Ishikawa (cell line): ENCODE data around the gene COL4A2.

Experiments used
- CREB1 ChIP-seq: IDR thresholded peaks from 2 replicates; pipeline ENCODE4 v1.6.1; 2012; ENCODE audit warnings: low read depth
- EP300 ChIP-seq: IDR thresholded peaks from 2 replicates; pipeline ENCODE4 v1.6.1; 2012; ENCODE audit warnings: borderline replicate concordance
- TEAD4 ChIP-seq: IDR thresholded peaks from 2 replicates; pipeline ENCODE4 v1.6.1; 2012
- TF ChIP-seq, protein P1 (sequence below): IDR thresholded peaks from 2 replicates; pipeline ENCODE4 v1.6.1; 2012; ENCODE audit warnings: low read depth, mild to moderate bottlenecking

DNA sequence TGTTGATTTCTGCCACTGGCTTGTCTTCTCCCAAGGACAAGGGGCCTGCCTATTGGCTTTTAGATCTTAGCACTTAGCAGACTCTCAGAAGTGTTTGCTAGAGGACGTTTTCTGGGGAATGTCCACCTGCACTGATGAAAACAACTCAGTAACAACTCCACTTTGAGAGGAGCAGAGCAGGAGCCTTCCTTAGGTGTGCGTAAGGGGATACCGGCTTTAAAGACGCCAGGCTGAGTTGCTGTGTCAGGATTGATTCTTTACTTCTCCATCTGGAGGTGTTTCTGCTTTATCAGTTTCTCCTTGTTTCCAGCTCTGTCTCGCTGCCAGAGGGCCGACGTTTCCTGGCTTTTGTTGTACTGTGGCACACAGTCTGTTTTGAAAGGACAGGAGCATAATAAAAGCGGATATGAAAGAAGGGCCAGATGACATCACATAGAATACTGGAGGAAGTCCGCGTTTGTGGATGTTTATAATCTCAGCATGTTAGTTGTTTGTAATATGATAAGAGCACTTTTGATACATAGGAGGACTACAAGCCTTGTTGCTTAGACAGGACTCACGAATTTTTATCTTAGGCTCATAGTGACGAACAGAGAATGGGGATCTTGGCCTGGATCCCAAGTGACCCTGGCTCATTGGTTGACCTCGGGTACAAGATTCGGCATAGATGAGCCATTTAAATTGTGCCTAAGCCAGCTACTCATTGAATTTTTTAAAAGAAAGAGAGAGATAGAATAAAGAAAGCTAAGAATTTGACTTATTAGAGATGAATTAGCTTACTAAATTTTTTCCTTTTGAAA is 34.6 kb downstream of the COL4A2 start:
- TF ChIP-seq, protein P1, sequence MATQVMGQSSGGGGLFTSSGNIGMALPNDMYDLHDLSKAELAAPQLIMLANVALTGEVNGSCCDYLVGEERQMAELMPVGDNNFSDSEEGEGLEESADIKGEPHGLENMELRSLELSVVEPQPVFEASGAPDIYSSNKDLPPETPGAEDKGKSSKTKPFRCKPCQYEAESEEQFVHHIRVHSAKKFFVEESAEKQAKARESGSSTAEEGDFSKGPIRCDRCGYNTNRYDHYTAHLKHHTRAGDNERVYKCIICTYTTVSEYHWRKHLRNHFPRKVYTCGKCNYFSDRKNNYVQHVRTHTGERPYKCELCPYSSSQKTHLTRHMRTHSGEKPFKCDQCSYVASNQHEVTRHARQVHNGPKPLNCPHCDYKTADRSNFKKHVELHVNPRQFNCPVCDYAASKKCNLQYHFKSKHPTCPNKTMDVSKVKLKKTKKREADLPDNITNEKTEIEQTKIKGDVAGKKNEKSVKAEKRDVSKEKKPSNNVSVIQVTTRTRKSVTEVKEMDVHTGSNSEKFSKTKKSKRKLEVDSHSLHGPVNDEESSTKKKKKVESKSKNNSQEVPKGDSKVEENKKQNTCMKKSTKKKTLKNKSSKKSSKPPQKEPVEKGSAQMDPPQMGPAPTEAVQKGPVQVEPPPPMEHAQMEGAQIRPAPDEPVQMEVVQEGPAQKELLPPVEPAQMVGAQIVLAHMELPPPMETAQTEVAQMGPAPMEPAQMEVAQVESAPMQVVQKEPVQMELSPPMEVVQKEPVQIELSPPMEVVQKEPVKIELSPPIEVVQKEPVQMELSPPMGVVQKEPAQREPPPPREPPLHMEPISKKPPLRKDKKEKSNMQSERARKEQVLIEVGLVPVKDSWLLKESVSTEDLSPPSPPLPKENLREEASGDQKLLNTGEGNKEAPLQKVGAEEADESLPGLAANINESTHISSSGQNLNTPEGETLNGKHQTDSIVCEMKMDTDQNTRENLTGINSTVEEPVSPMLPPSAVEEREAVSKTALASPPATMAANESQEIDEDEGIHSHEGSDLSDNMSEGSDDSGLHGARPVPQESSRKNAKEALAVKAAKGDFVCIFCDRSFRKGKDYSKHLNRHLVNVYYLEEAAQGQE, result no peak
- TF ChIP-seq EP300 (no peak), TEAD4 (no peak), CREB1 (no peak)
